ENCODE data around the gene AKT1.

DNA sequence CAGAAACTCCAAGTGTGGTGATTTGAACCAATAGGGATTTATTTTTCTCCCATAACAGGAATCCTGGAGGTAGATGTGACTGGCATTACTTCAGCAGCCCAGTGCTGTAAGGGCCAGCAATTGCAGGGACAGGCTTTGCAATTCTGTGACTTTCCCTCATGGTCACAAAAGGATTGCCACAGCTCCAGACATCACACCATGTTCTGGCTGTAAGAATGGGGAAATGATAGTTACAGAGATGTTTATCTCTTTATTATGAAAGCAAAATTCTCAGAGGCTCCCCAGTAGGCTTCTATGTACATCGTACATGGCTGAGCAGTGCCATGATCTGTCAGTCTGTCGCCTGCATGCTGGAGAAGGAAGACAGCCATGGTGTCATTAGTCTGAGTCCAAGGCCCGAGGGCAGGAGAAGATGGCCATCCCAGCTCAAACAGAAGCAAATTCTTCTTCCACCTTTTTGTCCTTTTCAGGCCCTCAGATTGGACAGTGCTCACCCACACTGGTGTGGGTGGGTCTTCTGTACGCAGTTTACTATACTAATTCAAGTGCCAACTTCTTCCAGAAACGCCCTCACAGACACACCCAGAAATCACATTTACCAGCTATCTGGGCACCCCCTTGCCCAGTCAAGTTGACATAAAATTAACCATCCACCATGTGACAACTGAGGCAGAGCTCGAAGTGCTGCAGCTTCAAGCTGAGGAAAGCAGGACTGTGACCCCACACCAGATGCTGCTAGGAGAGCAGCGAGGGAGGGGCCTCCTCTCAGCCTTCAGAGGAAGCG lies 22.6 kb upstream of the AKT1 start:
- TF ChIP-seq CTCF (conservative IDR thresholded peaks at IDR 0.05): no peak
- TF ChIP-seq ZFX (IDR thresholded peaks at IDR 0.05): no peak
